GM19372 (cell line): ENCODE measurements around the gene HDHD2.

Source experiments
- ATAC-seq: cut with Tn5 transposase; IDR thresholded peaks from one replicate; pipeline ENCODE4 v1.9.1; 2021; ENCODE audit warnings: mild to moderate bottlenecking, low read depth, moderate library complexity; ENCODE audit not compliant: unreplicated experiment

Gene HDHD2

GRCh38 chr18:47149457-47150028, 757 bp downstream of the HDHD2 start:
- no peak for ATAC-seq

- ATAC-seq: no peak
Measured at GRCh38 chr18:47146206-47146605, 4.1 kb downstream of the HDHD2 start.

GRCh38 chr18:47143899-47144485, 6.3 kb downstream of the HDHD2 start:
- ATAC-seq: no peak

GRCh38 chr18:47143153-47143552, 7.1 kb downstream of the HDHD2 start:
- ATAC-seq: no peak

- ATAC-seq: no peak
Measured at GRCh38 chr18:47141289-47141688, 9.0 kb downstream of the HDHD2 start.

- ATAC-seq: no peak
Measured at GRCh38 chr18:47121146-47121545, 29.2 kb downstream of the HDHD2 start.

GRCh38 chr18:47120428-47120827, 29.9 kb downstream of the HDHD2 start:
- no peak for ATAC-seq

GRCh38 chr18:47118981-47119380, 31.3 kb downstream of the HDHD2 start:
- ATAC-seq: no peak

GRCh38 chr18:47115205-47115604, 35.1 kb downstream of the HDHD2 start:
- ATAC-seq: no peak

GRCh38 chr18:47113796-47114540, 36.3 kb downstream of the HDHD2 start:
- ATAC-seq: no peak

GRCh38 chr18:47110492-47111274, 39.6 kb downstream of the HDHD2 start:
- no peak for ATAC-seq

GRCh38 chr18:47109720-47110119, 40.6 kb downstream of the HDHD2 start:
- no peak for ATAC-seq

GRCh38 chr18:47108998-47109405, 41.3 kb downstream of the HDHD2 start:
- ATAC-seq: no peak

GRCh38 chr18:47108373-47108772, 41.9 kb downstream of the HDHD2 start:
- no peak for ATAC-seq

GRCh38 chr18:47100212-47100831, 50.0 kb downstream of the HDHD2 start:
- no peak for ATAC-seq

- ATAC-seq: no peak
Measured at GRCh38 chr18:47095810-47096209, 54.5 kb downstream of the HDHD2 start.

GRCh38 chr18:47087676-47088075, 62.6 kb downstream of the HDHD2 start:
- no peak for ATAC-seq

GRCh38 chr18:47081578-47081977, 68.7 kb downstream of the HDHD2 start:
- ATAC-seq: no peak

- ATAC-seq: no peak
Measured at GRCh38 chr18:47080872-47081271, 69.4 kb downstream of the HDHD2 start.

GRCh38 chr18:47077111-47077510, 73.2 kb downstream of the HDHD2 start:
- no peak for ATAC-seq
